Stimulated activated CD8-positive, alpha-beta memory T cell treated with anti-CD3 and anti-CD28 coated beads, Interleukin-12 subunit alpha, Interleukin-12 subunit beta, amount 100 ng/mL, for 1 hour (primary cell): Measurements from ENCODE around the gene DHX16.
"Not testable (repeated sequence)": the region's sequence is repeated elsewhere in the genome, so short reads cannot be mapped to it uniquely, and the experiment has no call there.

Source experiments
- DNase-seq: peaks from one replicate; pipeline ENCODE4 v3.0.0-alpha.2; 2020; ENCODE audit warnings: low read depth

DHX16 gene

GRCh38 chr6:30672445-30673253 is at the start of gene DHX16:
Gene DHX16, minus strand, starts transcription at chr6:30673006. Its CDS starts 165 bp downstream, at chr6:30672841.
- peak; percentile 86 for DNase-seq

- not testable (repeated sequence) for DNase-seq
These were observed 49.1 kb upstream of the DHX16 start for GRCh38 chr6:30722025-30722279.

- peak; percentile 93 for DNase-seq
These were observed 48.6 kb upstream of the DHX16 start for GRCh38 chr6:30721198-30722024.

- DNase-seq, result no peak
These were observed 48.0 kb upstream of the DHX16 start for GRCh38 chr6:30720738-30721197.

GRCh38 chr6:30719791-30720737 is 47.3 kb upstream of the DHX16 start, which contains the start of gene TUBB:
Gene TUBB, plus strand, starts transcription at chr6:30720352. Its CDS starts 155 bp downstream, at chr6:30720507.
- peak; percentile 90 for DNase-seq

GRCh38 chr6:30719356-30719755 is 46.5 kb upstream of the DHX16 start:
- no peak for DNase-seq

- DNase-seq, result not testable (repeated sequence)
These were observed 45.3 kb upstream of the DHX16 start for GRCh38 chr6:30717845-30718720.

- DNase-seq, result peak; percentile 97
These were observed 44.5 kb upstream of the DHX16 start, which contains the start of gene MDC1 for GRCh38 chr6:30717129-30717844. Gene MDC1, minus strand, starts transcription at chr6:30717281. Its CDS starts 2,106 bp downstream, at chr6:30715175.

- no peak for DNase-seq
These were observed 44.0 kb upstream of the DHX16 start for GRCh38 chr6:30716879-30717128.

GRCh38 chr6:30714263-30714662 is 41.5 kb upstream of the DHX16 start:
- no peak for DNase-seq

- no peak for DNase-seq
These were observed 39.7 kb upstream of the DHX16 start for GRCh38 chr6:30712441-30712945.

GRCh38 chr6:30711758-30712380 is 39.1 kb upstream of the DHX16 start:
- DNase-seq, result no peak

- no peak for DNase-seq
These were observed 36.5 kb upstream of the DHX16 start for GRCh38 chr6:30709101-30709868.

- DNase-seq, result no peak
These were observed 34.6 kb upstream of the DHX16 start for GRCh38 chr6:30707281-30707850.

GRCh38 chr6:30705620-30706019 is 32.8 kb upstream of the DHX16 start:
- DNase-seq, result no peak

GRCh38 chr6:30703821-30704220 is 31.0 kb upstream of the DHX16 start:
- no peak for DNase-seq

- no peak for DNase-seq
These were observed 30.2 kb upstream of the DHX16 start for GRCh38 chr6:30703011-30703410.

- no peak for DNase-seq
These were observed 27.5 kb upstream of the DHX16 start for GRCh38 chr6:30700340-30700739.

GRCh38 chr6:30696432-30696831 is 23.6 kb upstream of the DHX16 start:
- no peak for DNase-seq
